Loucy (cell line): Measurements from ENCODE around the gene NSUN5.

ENCODE experiments used
- H2AFZ ChIP-seq: fragments of 200-600 bp; sonication (generic); 2 replicates; pipeline ENCODE4 v1.6.0; 2016; ENCODE audit warnings: antibody characterized with exemption, mild to moderate bottlenecking, low read length, moderate library complexity
- H3F3A ChIP-seq: fragments of 200-600 bp; 2 replicates; pipeline ENCODE4 v1.6.0; 2016; ENCODE audit warnings: antibody characterized with exemption, low read depth, mild to moderate bottlenecking
- H3K27me3 ChIP-seq: fragments of 200-600 bp; sonication (generic); 2 replicates; pipeline ENCODE4 v1.6.1; 2014; ENCODE audit warnings: low read length, mild to moderate bottlenecking; ENCODE audit not compliant: insufficient read depth, poor library complexity, severe bottlenecking
- H3K36me3 ChIP-seq: fragments of 200-600 bp; sonication (generic); 2 replicates; pipeline ENCODE4 v1.6.1; 2016; ENCODE audit warnings: low read length; ENCODE audit not compliant: insufficient read depth
- H3K4me1 ChIP-seq: fragments of 200-600 bp; sonication (generic); 2 replicates; pipeline ENCODE4 v1.5.1; 2014; ENCODE audit warnings: low read length, mild to moderate bottlenecking; ENCODE audit not compliant: insufficient read depth, poor library complexity, severe bottlenecking
- H3K4me2 ChIP-seq: fragments of 200-600 bp; sonication (generic); 2 replicates; pipeline ENCODE4 v1.6.0; 2014; ENCODE audit warnings: antibody characterized with exemption, low read length, low read depth, mild to moderate bottlenecking; ENCODE audit not compliant: poor library complexity, severe bottlenecking
- H3K4me3 ChIP-seq: fragments of 200-600 bp; sonication (generic); 2 replicates; pipeline ENCODE4 v1.5.1; 2014; ENCODE audit warnings: low read length, mild to moderate bottlenecking, mixed read lengths; ENCODE audit not compliant: poor library complexity, severe bottlenecking
- H3K79me2 ChIP-seq: fragments of 200-600 bp; sonication (generic); 2 replicates; pipeline ENCODE4 v1.6.1; 2014; ENCODE audit warnings: low read length; ENCODE audit not compliant: insufficient read depth
- H3K9ac ChIP-seq: fragments of 200-600 bp; sonication (generic); 2 replicates; pipeline ENCODE4 v1.6.0; 2014; ENCODE audit warnings: mild to moderate bottlenecking, low read depth, low read length, moderate library complexity; ENCODE audit not compliant: poor library complexity, severe bottlenecking
- H3K9me2 ChIP-seq: fragments of 200-600 bp; sonication (generic); replicated peaks from 2 replicates; pipeline ENCODE4 v1.6.1; 2016; ENCODE audit warnings: low read depth, low read length, mixed read lengths
- H3K9me3 ChIP-seq: fragments of 200-600 bp; sonication (generic); 2 replicates; pipeline ENCODE4 v1.6.1; 2014; ENCODE audit warnings: mild to moderate bottlenecking, antibody characterized with exemption, low read length, low read depth; ENCODE audit not compliant: insufficient read depth
- H4K20me1 ChIP-seq: fragments of 200-600 bp; sonication (generic); 2 replicates; pipeline ENCODE4 v1.6.0; 2014; ENCODE audit warnings: antibody characterized with exemption, low read length, mild to moderate bottlenecking; ENCODE audit not compliant: insufficient read depth, poor library complexity, severe bottlenecking
- EZH2phosphoT487 ChIP-seq: fragments of 200-600 bp; IDR thresholded peaks from 2 replicates; pipeline ENCODE4 v1.6.1; 2018; ENCODE audit warnings: antibody characterized with exemption, mild to moderate bottlenecking, moderate library complexity, borderline replicate concordance
- TF ChIP-seq, protein P1 (sequence below): fragments of 200-600 bp; sonication (generic); conservative IDR thresholded peaks from 2 replicates; pipeline ENCODE4 v1.5.1; 2014; ENCODE audit warnings: mild to moderate bottlenecking, antibody characterized with exemption, low read length

Gene NSUN5

DNA sequence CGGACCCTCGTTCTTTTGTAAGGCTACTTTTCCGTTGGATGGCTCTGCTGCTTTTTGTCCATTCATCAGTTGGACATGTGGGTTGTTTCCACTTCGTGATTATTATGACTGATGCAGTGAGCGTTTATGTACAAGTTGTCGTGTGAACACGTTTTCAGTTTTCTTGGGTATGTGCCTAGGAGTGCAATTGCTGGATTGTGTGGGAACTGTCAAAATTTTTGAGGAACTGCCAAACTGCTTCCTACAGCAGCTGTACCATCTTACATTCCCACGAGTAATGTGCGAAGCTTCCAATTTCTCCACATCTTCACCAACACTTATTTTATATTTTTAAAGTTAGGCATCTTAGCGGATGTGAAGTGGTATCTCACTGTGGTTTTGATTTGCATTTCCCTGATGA is 29.7 kb upstream of the NSUN5 start:
- Histone ChIP-seq H3K27me3 (no peaks in the 10 kb centered on the region), H3K9me2 (no peaks in the 10 kb centered on the region), H3K79me2 (no peaks in the 10 kb centered on the region), H3K9ac (no peak overlapping the region), H4K20me1 (no peaks in the 10 kb centered on the region), H2AFZ (no peak overlapping the region), H3K4me1 (peaks cover 1% of the 10 kb centered on the region), H3K4me3 (no peak overlapping the region), H3K4me2 (no peak overlapping the region), H3K9me3 (no peaks in the 10 kb centered on the region), H3F3A (no peaks in the 10 kb centered on the region), H3K36me3 (no peaks in the 10 kb centered on the region)
- TF ChIP-seq, protein P1, sequence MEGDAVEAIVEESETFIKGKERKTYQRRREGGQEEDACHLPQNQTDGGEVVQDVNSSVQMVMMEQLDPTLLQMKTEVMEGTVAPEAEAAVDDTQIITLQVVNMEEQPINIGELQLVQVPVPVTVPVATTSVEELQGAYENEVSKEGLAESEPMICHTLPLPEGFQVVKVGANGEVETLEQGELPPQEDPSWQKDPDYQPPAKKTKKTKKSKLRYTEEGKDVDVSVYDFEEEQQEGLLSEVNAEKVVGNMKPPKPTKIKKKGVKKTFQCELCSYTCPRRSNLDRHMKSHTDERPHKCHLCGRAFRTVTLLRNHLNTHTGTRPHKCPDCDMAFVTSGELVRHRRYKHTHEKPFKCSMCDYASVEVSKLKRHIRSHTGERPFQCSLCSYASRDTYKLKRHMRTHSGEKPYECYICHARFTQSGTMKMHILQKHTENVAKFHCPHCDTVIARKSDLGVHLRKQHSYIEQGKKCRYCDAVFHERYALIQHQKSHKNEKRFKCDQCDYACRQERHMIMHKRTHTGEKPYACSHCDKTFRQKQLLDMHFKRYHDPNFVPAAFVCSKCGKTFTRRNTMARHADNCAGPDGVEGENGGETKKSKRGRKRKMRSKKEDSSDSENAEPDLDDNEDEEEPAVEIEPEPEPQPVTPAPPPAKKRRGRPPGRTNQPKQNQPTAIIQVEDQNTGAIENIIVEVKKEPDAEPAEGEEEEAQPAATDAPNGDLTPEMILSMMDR = no peak
- TF ChIP-seq EZH2phosphoT487 = no peak

DNA sequence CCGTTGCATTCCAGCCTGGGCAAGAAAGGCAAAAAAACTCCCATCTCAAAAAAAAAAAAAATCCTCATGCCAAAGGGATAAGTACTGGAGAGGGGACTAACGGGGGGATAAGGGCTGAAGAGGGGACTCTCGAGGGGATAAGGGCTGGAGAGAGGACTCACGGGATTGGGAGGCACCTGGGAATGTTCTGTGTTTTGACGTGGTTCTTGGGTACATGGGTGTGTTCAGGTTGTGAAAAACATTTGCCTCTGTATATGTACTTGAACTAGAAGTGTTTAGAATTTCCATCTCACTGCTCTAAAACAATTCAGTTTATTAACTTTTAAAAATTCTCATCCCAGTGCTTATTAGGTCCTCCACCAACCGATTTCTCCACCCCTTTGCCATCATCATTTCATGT is 23.8 kb upstream of the NSUN5 start:
- H3K9ac ChIP-seq = no peak overlapping the region
- H3K4me3 ChIP-seq = no peak overlapping the region
- H3K79me2 ChIP-seq = no peaks in the 10 kb centered on the region
- no peaks in the 10 kb centered on the region for H4K20me1 ChIP-seq
- H3K9me3 ChIP-seq = no peaks in the 10 kb centered on the region
- TF ChIP-seq, protein P1 = no peak
- TF ChIP-seq EZH2phosphoT487 = no peak
- H3K4me1 ChIP-seq = peaks cover 3% of the 10 kb centered on the region
- no peaks in the 10 kb centered on the region for H3K9me2 ChIP-seq
- no peak overlapping the region for H3K4me2 ChIP-seq
- H3K27me3 ChIP-seq = no peaks in the 10 kb centered on the region
- no peaks in the 10 kb centered on the region for H3K36me3 ChIP-seq
- no peaks in the 10 kb centered on the region for H3F3A ChIP-seq
- H2AFZ ChIP-seq = no peak overlapping the region

DNA sequence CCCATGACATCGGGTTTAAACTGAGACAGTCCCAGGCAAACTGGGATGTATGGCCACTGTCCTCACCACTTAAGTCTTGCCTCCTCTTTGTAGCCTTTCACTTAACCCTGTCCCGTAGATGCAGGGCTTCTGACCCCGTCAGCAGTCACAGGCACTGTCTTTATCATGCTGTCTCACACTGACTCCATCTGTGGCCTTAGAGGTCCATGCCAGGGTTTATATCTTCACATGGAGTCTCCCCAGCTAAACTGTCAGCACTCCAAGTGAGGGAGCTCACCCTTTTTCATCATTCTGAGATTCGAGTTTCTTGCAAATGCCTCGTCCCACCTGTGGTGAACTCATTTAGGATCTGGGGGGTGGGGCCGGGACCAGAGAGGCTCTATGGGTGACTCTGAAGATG is 22.1 kb upstream of the NSUN5 start:
- no peak overlapping the region for H3K4me2 ChIP-seq

More for the DNA sequence above, 22.1 kb upstream of the NSUN5 start:
- Histone ChIP-seq H4K20me1 (no peaks in the 10 kb centered on the region), H3K4me1 (peaks cover 3% of the 10 kb centered on the region), H3K9me2 (no peaks in the 10 kb centered on the region), H3K4me3 (no peak overlapping the region), H3F3A (no peaks in the 10 kb centered on the region), H3K9me3 (no peaks in the 10 kb centered on the region), H3K36me3 (no peaks in the 10 kb centered on the region), H3K9ac (no peak overlapping the region), H2AFZ (no peak overlapping the region), H3K27me3 (no peaks in the 10 kb centered on the region), H3K79me2 (no peaks in the 10 kb centered on the region)
- no peak for TF ChIP-seq EZH2phosphoT487
- TF ChIP-seq, protein P1 = no peak
